Mucosa of stomach (tissue), 1 donor: ENCODE results near the gene ZNF280C.

Source experiments
- H3K27me3 ChIP-seq: one replicate; pipeline ENCODE4 v1.7.0; 2013; ENCODE audit warnings: mild to moderate bottlenecking, low read length; ENCODE audit not compliant: control insufficient read depth, insufficient read depth
- H3K36me3 ChIP-seq: one replicate; pipeline ENCODE4 v1.7.0; 2013; ENCODE audit warnings: low read length; ENCODE audit not compliant: control insufficient read depth, insufficient read depth
- H3K4me1 ChIP-seq: one replicate; pipeline ENCODE4 v1.7.0; 2013; ENCODE audit warnings: mild to moderate bottlenecking, low read length; ENCODE audit not compliant: control insufficient read depth, insufficient read depth
- H3K4me3 ChIP-seq: one replicate; pipeline ENCODE4 v1.7.0; 2013; ENCODE audit warnings: low read length
- H3K9ac ChIP-seq: one replicate; pipeline ENCODE4 v1.7.0; 2013; ENCODE audit warnings: mild to moderate bottlenecking, low read length, moderate library complexity
- H3K9me3 ChIP-seq: one replicate; pipeline ENCODE4 v1.7.0; 2013; ENCODE audit warnings: mild to moderate bottlenecking, low read length, moderate library complexity; ENCODE audit not compliant: control insufficient read depth
- donor health status: Pancreatic carcinoma.

Gene ZNF280C, protein sequence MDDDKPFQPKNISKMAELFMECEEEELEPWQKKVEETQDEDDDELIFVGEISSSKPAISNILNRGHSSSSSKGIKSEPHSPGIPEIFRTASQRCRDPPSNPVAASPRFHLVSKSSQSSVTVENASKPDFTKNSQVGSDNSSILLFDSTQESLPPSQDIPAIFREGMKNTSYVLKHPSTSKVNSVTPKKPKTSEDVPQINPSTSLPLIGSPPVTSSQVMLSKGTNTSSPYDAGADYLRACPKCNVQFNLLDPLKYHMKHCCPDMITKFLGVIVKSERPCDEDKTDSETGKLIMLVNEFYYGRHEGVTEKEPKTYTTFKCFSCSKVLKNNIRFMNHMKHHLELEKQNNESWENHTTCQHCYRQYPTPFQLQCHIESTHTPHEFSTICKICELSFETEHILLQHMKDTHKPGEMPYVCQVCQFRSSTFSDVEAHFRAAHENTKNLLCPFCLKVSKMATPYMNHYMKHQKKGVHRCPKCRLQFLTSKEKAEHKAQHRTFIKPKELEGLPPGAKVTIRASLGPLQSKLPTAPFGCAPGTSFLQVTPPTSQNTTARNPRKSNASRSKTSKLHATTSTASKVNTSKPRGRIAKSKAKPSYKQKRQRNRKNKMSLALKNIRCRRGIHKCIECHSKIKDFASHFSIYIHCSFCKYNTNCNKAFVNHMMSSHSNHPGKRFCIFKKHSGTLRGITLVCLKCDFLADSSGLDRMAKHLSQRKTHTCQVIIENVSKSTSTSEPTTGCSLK

DNA sequence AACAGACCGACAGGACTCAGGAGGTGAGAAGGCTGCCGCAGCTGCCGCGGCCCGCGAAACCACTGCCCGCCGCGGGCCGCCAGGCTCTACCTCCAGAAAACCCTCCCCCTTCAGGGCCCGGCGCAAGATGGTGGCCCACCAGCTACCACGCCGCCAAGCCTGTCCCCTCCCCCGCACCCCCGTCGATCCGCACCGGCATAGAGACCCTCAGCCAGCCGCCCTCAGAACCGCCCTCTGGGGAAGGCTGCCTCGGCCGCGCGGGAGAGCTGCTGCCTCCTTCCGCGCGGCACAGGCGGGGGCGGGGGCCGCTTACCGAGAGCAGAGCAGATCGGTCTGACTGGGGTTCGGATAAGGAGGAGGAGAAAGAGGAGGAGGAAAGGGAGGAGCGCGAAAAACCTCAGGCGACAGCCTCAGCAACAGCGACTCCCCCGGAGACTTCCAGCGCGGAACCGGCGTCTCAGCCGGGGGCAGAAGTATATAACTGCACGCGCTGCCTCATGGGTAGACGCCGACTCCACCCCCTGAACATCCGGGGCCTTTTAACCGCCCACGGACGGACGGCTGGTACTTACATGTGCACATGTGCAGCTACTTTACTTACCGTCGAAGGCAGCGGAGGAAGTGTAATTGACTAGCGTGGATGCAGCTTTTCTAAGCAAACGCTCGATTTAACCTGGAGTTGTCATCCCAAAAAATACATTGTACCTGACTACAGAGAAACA lies at the start of gene ZNF280C:
TSS of gene ZNF280C (minus strand) at position 451 of the 722 bp plus-strand sequence. CDS start 8,450 bp downstream, outside the sequence.
- Histone ChIP-seq H3K9ac (peak within 1 kb of the TSS; percentile 74), H3K36me3 (no peaks in the 10 kb centered on the region), H3K9me3 (no peaks in the 10 kb centered on the region), H3K27me3 (no peaks in the 10 kb centered on the region), H3K4me3 (peak within 1 kb of the TSS; percentile 50), H3K4me1 (peaks cover 2% of the 10 kb centered on the region)

DNA sequence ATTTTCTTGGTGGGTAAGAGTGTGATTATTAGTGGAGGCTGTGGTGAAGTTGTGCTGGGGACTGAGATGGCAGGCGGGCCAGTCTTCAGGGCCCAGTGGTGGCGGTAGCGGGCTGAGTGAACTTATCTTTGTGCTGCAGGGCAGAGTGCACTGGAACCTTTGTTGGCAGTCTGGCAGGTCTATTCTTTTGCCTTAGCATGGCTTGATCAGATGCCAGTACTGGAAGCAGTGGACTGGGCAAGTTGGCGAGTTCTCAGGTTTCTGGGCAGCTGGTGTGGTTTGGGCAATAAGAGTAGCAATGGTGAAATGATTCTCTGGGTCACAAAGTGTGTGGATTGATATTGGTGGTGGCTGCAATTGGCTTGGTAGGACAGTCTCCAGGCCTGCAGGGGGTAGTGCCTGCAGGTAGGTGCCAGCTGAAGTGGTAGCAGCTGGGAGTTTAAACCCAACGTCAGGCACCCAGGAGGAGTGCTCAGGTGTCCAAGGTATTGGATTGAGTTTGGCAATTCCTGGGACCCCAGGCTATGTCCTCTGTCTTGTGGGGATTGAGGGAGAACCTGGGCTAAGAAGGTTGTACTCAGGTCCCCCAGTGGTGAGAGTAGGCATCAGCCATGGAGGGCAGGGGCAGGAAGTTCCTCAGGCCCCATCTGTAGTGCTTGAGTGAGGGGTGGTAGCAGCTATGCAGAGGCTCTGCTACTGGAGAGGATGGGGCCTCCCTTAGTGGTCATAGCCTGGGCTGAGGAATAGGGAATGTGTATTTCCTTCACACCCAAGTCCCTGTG lies 36.1 kb upstream of the ZNF280C start:
- Histone ChIP-seq H3K36me3 (no peaks in the 10 kb centered on the region), H3K9ac (no peak overlapping the region), H3K4me3 (no peak overlapping the region), H3K27me3 (no peaks in the 10 kb centered on the region), H3K4me1 (no peaks in the 10 kb centered on the region), H3K9me3 (no peaks in the 10 kb centered on the region)

DNA sequence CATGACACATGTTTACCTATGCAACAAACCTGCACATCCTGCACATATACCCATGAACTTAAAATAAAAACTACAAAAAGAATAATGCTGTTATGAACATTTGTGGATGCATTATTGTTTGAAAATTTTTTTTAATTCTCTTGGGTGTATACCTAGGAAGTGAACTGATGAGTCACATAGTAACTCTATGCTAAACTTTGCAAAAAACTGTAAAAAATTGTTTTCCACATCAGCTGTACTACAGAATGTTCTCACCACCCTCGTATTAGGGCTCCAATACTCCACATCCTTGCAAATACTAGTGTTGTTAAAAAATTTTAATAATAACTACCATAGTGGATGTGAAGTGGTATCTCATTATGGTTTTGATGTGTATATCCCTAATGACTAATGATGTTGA lies 33.3 kb upstream of the ZNF280C start:
- no peaks in the 10 kb centered on the region for H3K4me1 ChIP-seq
- no peaks in the 10 kb centered on the region for H3K9me3 ChIP-seq
- H3K27me3 ChIP-seq = no peaks in the 10 kb centered on the region
- no peak overlapping the region for H3K4me3 ChIP-seq
- no peaks in the 10 kb centered on the region for H3K36me3 ChIP-seq
- H3K9ac ChIP-seq = no peak overlapping the region

DNA sequence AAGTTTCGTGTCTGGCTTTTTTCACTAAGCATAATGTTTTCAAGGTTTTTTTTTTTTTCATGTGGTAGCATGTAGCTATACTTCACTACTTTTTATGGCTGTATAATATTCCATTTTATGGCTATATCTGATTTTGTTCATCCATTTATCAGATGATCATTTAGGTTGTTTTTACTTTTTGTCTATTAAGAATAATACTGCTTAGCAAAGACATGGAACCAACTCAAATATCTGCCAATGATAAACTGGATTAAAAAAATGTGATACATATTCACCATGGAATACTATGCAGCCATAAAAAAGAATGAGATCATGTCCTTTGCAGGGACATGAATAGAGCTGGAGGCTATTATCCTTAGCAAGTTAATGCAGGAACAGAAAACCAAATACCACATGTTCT lies 32.7 kb upstream of the ZNF280C start:
- Histone ChIP-seq H3K4me3 (no peak overlapping the region), H3K9ac (no peak overlapping the region), H3K9me3 (no peaks in the 10 kb centered on the region), H3K4me1 (no peaks in the 10 kb centered on the region), H3K36me3 (no peaks in the 10 kb centered on the region), H3K27me3 (no peaks in the 10 kb centered on the region)

DNA sequence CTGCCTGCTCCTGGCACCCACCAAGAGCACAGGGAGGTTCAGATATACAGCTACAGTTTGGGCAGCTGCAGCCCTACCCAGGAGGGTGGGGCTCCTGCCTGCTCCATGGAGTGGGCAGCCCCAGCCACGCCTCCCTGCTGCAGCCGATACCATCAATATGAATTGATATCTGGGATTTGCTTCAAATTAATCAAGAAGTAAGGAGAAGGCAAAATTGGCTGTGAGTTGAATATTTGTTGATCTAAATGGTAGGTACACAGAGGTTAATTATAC lies 31.2 kb upstream of the ZNF280C start:
- Histone ChIP-seq H3K9me3 (no peaks in the 10 kb centered on the region), H3K27me3 (no peaks in the 10 kb centered on the region), H3K9ac (no peak overlapping the region), H3K4me1 (no peaks in the 10 kb centered on the region), H3K36me3 (no peaks in the 10 kb centered on the region), H3K4me3 (no peak overlapping the region)

DNA sequence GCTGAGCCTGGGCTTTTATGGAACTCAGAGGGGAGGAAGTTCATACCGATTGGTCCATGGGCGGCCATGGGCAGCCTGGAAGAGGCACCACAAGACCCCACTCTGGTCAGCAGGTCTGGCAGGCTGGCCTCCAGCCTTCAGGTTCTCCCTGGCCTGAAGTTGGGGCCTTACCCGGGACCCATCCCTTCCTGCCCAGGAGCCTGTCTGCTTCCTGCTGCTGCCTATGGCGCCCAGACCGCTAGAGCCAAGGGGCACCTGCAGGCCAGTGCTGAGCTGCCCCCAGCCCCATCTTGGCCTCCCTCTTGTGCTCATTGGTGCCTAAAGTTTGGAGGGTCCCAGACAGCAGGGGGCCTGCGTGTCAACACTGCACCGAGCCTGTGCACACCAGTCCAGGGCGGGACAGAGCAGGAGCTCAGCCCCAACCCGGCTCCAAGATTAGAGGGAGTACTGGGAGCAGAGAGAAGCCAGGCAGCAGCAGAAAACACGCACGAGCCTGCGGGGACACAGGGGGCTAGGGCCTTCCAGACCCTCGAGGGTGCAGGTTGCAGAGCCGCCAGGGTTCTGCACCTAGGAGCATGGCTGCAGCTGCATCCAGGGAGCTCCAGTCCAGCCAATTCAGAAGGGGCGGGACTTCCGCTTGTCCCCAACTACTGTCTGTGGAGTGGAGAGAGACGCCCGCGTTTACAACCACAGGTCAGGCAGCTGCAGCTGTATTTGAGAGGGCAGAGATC lies 30.7 kb upstream of the ZNF280C start:
- H3K36me3 ChIP-seq = no peaks in the 10 kb centered on the region
- no peak overlapping the region for H3K4me3 ChIP-seq
- H3K27me3 ChIP-seq = no peaks in the 10 kb centered on the region
- H3K9me3 ChIP-seq = no peaks in the 10 kb centered on the region
- H3K4me1 ChIP-seq = no peaks in the 10 kb centered on the region
- H3K9ac ChIP-seq = no peak overlapping the region

DNA sequence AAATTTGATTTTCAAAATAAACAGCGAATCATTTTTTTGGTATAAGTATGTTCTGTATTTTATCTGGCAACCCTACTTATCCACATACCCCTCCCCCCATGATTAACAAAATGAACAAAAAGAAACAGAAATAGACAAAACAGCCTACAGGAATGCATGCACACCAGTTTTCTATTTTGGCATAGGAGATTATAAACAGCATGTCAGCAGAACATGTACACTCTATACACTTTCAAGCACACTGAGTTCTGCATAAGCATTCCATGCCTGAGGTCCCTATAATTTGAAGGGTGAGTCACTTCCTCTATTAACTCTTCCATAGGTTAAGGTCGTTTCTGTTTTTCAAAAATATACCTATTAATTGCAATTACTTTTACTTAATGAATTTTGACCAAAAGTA lies 28.0 kb upstream of the ZNF280C start:
- Histone ChIP-seq H3K9me3 (no peaks in the 10 kb centered on the region), H3K27me3 (no peaks in the 10 kb centered on the region), H3K4me3 (no peak overlapping the region), H3K36me3 (no peaks in the 10 kb centered on the region), H3K9ac (no peak overlapping the region), H3K4me1 (no peaks in the 10 kb centered on the region)

DNA sequence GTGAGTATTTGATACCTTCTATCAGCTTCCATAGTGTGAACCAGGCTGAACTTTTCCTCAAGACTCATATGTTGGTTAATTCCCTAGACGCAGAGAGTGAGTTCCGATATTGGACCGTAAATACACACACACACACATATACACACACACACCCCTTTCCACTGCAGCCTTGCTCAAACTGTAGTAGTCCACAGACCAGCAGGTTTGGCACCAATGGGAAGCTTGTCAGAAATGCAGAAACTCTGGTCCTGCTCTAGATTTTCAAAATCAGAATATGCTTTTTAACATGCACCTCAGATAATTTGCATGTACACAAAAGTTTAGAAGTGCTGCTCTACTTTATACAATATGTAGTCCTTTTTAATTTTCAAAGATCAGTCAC lies 27.6 kb upstream of the ZNF280C start:
- Histone ChIP-seq H3K9me3 (no peaks in the 10 kb centered on the region), H3K27me3 (no peaks in the 10 kb centered on the region), H3K4me1 (no peaks in the 10 kb centered on the region), H3K4me3 (no peak overlapping the region), H3K36me3 (no peaks in the 10 kb centered on the region), H3K9ac (no peak overlapping the region)

DNA sequence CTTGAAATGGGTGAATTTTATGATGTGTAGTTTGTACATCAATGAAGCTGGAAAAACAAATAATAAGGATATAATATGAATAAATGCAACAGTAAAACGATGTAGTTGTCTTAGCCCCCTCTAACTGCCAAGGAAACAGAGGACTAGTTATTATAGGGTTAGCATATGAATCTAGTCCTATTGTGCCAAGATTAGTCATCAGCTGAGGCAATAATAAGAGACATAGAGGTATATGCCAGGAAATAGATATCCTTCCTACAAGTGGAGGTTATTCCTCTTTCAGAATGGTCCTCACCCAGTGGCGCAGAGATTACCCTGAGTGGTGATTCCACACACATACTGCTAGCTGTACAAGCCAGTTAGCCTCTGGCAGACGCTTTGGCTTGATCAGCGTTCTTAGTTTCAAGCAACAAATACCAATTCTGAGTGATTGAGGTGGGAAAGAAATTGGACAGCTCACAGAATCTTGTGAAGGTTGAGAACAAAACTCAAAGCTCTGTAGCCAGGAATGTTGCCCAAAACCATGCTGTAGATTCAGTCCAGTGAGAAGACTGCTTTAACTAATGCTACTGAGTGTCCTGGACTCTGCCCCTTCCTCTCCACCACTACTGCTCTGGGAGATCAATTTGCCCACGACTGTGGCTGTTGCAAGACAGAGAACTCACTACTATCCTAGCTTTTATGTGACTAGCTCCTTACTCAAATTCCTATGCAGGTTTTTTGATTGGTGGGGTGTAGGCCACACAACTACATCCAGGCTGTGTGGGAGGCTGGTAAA lies 27.0 kb upstream of the ZNF280C start:
- Histone ChIP-seq H3K4me1 (no peaks in the 10 kb centered on the region), H3K4me3 (no peak overlapping the region), H3K9ac (no peak overlapping the region), H3K27me3 (no peaks in the 10 kb centered on the region), H3K36me3 (no peaks in the 10 kb centered on the region), H3K9me3 (no peaks in the 10 kb centered on the region)

DNA sequence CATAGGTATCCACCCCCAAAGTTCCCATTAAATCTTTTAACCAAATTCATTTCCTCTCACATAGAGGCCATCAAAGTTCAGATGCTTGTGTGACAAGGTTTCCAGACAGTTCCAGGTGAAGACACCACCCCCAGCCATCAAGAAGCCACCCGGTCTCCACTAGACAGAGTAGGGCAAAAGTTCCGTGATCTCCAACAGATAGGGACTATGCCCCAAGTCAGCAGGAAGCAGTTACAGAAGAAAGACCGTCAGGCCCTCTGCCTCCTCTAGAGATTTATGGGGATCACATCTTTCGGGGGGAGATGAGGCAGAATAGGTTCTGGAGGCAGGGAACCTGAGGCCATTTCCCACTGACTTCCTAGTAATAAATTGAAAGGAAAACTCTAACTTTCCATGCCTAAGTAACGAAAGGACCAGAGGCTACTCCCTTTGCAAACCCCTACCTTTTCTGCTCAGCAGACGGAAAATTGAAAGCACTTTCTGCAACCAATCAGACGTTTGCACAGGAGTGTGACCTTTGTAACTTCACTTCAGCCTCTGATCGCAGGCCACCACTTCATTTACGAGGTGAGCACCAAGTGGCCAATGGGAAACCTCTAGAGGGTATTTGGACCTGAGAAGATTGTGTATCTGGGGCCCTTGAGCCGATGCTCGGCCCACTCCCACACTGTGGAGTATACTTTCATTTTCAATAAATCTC lies 18.5 kb upstream of the ZNF280C start:
- Histone ChIP-seq H3K36me3 (no peaks in the 10 kb centered on the region), H3K9ac (no peak overlapping the region), H3K4me1 (no peaks in the 10 kb centered on the region), H3K4me3 (no peak overlapping the region), H3K9me3 (no peaks in the 10 kb centered on the region), H3K27me3 (no peaks in the 10 kb centered on the region)
